Activated CD4-positive, alpha-beta T cell treated with anti-CD3 and anti-CD28 coated beads, Interleukin-10, Interleukin-2, amounts not matched to agents 100 ng/mL and 50 ng/mL, durations not matched to agents 16 hours and 8 hours (primary cell): ENCODE results near the gene DCAF16.
"Not testable (repeated sequence)": the region's sequence is repeated elsewhere in the genome, so short reads cannot be mapped to it uniquely, and the experiment has no call there.

Experiments
- DNase-seq: peaks from one replicate; pipeline ENCODE4 v3.0.0-alpha.2; 2020

The DCAF16 gene

DNA sequence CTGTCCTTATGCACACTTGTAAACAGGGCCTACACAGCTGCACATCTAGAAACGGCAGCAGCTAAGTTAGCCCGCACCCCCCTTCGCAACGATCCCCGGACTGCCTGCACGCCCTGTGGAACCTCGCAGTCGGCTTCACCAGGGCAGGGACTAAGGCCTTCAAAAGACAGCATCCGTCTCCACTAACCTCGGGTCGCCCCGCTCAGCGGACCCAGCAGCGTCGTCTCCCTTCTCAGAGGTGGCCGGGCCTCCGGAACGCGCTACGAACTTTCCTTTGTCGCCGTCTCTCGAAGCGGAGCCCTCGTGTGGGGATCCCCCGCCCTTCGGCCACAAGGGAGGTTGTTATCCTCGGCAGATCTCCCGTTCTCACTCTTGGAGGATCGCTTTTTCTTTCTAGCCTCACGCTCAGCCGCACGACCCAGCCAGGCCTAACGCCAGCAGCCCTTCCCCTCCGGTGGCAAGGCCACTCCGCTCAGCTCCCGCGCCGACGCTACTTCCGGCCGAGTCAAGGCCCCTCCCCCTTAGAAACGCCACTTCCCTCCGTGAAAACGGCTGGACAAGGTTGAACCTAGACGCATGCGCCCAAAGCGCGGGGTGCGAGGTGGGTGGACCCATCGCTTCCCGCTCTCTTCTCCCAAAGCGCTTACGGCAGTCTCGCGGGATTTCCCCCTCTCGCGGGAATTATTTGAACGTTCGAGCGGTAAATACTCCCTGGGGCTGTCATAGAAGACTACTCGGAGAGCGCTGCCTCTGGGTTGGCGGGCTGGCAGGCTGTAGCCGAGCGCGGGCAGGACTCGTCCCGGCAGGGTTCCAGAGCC is at the start of gene DCAF16, which contains the start of gene NCAPG:
Gene DCAF16, minus strand, starts transcription at position 498 of the 818 bp plus-strand sequence. CDS start 6,616 bp downstream, outside the sequence.
Gene NCAPG, plus strand, starts transcription at position 720 of the 818 bp plus-strand sequence. CDS start 99 bp downstream, outside the sequence.
- peak; percentile 100 for DNase-seq

DNA sequence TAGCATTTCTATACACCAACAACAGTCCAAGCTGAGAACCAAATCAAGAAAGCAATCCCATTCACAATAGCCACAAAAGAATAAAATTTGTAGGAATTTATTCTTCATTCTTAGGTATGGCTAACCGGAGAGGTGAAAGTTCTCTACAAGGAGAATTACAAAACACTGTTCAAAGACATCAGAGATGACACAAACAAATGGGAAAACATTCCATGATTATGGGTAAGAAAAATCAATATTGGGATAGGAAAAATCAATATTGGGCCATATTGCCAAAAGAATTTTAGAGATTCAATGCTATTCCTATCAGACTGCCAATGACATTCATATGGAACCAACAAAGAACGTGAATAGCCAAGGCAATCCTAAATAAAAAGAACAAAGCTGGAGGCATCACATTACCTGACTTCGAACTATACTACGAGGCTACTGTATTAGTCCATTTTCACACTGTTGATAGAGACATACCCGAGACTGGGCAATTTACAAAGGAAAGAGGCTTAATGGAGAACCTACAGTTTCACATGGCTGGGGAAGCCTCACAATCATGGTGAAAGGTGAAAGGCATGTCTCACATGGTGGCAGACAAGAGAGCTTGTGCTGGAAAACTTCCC is 49.3 kb upstream of the DCAF16 start:
- DNase-seq: no peak

DNA sequence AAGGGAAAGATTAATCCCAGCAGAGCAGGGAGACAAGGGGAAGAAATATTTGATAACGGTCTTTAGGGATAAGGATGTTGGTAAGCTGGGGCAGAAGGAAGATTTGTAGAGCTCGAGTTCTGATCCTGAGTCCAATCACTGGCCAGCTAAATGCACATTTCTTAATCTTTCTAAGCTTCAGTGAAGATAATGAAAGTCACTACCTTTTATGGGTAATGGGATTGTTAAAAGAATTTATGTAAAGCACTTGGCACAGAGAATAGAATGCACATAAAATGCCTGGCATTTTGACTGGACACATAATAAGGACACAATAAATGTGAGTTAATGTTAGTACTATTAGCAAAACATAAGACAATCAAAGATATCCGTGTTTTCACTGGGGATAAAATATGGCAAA is 43.5 kb upstream of the DCAF16 start:
- no peak for DNase-seq

DNA sequence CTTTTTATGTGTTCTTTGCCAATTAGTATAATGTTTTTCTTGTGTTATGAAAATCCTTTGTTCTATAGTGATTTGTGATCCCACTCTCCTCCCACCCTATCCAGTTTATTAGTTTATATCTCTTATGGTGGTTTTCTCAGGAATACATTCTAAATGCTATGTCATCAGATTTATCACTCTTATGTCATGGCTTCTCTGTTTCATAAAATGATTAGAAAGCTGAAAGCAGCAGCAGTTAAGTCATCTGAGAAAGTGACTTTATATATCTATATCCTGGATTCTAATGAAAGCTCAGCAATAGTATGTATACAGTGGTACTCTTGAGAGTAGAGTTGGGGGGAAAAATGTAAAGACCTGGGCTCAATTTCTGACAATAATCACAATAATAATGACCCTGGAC is 41.4 kb upstream of the DCAF16 start:
- no peak for DNase-seq

DNA sequence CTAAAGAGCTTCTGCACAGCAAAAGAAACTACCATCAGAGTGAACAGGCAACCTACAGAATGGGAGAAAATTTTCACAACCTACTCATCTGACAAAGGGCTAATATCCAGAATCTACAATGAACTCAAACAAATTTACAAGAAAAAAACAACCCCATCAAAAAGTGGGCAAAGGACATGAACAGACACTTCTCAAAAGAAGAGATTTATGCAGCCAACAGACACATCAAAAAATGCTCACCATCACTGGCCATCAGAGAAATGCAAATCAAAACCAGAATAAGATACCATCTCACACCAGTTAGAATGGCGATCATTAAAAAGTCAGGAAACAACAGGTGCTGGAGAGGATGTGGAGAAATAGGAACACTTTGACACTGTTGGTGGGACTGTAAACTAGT is 39.7 kb upstream of the DCAF16 start:
- DNase-seq: not testable (repeated sequence)

DNA sequence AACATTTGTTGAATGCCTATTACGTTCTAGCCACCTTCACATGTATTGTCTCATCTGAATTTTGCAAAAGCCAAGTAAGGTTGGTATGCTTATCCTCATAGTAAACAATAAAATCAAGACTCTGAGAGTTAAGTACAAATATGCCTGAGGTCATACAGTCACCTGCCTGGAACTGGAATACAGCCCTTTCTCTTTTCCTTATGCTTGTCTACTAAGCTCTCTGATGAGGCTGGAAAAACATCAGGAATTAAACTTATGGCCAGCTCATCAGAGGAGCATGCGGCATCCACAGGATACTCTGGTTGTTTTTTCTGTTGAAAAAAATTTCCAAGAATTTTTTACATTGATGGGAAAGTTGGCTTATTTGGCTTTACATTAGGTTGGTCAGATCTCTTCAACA is 35.7 kb upstream of the DCAF16 start:
- DNase-seq: no peak

DNA sequence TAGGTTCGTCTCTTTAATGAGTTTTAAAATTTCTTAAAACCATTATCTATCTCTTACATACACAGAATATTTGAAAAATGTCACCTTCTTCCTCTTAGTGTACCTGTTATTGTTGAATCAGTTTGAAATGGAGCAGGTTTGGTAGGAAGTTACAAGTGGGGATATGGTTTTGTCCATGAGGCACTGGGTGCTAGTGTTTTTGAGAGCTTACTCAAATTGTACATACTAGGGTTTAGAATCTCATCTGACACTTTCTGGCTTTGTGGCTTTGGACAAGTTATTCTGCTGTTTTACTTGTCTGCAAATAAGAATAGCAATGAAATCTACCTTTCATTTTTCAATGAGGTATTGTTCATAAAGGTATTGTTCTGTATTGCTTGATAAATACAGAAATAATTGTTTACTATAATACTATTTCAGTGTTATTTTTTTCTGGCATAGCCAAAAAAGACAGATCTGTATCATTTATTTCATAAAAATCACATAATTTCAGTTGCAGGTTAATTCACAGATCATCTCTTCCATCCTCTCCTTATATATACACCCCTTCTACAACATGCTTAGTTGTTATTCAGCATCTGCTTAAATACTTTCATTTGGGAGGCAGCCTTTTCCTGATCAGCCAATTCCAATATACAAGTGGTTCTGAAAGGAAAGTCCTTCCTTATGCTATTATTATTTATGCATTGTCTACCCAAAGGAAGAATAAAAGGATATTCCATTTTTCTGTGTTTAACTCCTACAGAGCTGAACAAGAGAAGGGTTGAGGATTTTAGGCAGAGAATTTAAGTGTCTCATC is 13.5 kb upstream of the DCAF16 start:
- DNase-seq: no peak

DNA sequence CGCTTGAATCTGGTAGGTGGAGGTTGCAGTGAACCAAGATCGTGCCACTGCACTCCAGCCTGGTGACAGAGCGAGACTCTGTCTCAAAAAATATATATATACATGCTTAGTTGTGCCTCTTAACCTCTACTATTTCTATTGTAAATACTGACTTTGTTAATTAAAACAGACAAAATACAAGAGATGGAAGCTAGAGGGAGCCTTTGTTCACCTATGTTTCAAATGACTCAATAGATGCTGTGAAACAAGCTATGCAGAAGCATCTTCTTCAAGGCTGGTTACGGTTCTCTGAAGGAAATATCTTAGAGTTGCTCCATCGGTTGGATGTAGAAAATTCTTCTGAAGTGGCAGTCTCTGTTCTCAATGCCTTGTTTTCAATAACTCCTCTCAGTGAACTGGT is 6.5 kb upstream of the DCAF16 start:
- peak; percentile 44 for DNase-seq

DNA sequence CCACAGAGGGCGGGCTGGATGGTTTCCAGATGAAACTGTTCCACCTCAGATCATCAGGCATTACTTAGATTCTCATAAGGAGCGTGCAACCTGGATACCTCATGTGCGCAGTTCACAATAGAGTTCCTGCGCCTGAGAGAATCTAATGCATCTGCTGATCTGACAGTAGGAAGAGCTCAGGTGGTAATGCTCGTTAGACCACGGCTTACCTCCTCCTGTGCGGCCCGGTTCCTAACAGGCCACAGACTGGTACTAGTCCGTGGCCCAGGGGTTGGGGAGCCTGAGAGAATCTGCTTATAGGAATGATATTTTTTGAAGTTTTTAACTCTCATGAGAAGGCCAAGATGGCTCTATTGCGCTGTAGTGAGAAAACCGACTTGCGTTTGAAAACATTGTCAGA is 5.6 kb upstream of the DCAF16 start:
- DNase-seq: no peak

DNA sequence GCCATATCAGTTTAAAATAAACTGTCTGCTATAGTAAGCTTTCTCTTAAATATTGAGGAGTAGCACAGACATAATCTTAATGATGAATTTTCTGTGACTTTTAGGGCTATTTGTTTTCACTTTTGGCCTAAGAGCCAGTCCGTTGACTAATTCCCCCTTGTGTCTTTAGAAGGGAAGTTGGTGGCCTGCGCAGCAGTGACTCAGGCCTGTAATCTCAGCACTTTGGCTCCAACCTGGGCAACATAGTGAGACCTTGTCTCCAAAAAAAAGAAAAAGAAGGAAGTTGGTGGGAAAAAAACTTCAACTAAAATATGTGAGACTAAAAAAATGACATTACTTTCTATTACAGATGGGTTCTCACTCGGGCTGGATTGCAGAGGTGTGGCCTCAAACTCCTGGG is 3.6 kb upstream of the DCAF16 start:
- DNase-seq: no peak

DNA sequence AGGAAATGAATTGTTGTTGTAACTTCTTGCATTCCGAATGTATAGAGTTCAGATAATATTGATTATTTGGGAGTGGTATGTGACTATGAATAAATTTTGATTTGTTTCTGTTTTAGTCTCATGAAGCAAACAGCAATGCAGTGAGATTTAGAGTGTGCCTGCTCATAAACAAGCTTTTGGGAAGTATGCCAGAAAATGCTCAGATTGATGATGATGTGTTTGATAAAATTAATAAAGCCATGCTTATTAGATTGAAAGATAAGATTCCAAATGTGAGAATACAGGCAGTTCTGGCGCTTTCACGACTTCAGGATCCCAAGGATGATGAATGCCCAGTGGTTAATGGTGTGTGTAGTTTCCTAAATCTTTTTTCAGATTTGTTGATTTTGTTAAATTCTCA is 2.2 kb upstream of the DCAF16 start:
- DNase-seq: no peak

DNA sequence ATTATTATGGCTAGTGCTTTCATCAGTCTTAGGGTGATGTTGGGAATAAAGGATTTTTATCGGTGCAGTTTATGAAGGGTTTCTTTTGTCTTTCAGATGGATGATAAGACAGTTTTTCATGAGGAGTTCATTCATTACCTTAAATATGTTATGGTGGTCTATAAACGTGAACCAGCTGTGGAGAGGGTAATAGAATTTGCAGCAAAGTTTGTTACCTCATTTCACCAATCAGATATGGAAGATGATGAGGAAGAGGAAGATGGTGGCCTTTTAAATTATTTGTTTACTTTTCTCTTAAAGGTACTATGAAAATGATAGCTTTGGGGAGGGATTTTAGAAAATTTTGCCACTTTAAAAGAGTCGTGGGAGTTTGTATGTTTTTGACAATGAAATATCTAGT is 1.6 kb upstream of the DCAF16 start:
- no peak for DNase-seq

DNA sequence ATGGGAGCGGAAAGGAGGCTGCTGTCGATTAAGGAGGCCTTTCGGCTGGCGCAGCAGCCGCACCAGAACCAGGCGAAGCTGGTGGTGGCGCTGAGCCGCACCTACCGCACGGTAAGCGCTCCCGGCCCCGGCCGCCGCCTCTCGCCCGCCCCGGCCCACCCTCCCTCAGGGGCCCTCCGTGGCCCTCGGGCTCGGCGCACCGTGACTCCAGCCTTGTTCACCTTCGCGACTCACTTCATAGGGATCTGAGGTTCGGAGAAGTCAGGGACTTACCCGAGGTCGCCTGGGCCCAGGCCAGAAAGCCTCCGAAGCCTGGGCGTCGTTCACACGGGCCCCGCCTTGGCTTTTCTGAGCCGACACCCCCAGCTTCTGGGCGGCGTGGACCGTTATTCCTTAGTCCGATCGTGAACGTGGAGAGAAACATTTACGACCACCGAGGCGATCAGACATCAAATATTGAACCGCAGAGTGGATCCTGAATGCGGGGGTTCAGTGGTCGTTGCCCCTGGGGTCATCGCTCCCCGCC is 584 bp upstream of the DCAF16 start:
- peak; percentile 40 for DNase-seq

DNA sequence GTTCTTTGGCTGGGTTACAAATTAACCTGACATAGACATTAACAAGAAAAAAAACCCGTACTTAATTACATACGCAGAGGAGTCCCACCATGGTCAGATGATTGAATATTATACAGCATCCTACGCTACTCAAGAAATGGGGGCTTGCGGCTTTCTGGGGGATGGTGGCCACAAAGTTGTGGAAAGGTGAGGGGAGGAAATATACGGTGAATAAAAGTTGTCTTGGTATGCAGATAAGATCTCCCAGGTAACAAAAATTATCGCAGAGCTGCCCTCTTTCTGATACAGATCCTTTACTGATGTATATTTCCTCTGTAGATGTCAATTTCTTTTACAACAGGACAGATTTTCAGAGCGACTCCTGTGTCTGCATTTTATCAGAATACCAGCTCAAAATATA is 890 bp downstream of the DCAF16 start:
- DNase-seq: no peak

DNA sequence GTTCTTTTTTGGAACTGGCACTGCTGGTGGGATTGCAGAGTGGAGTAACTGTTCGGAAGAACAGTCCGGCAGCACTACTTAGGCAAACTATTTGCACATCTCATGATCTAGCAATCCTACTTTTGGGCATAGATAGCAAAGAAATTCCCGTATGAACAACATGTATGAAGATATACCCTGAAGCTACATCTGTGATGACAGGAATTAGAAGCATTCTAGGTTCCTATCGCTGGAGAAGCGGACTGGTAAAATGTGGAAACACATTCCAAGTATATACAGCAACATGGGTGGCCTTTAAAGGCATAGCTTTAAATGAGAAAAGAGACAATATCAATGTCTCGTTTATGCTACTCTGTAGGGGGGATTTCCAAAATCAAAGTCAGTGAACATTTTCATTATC is 3.1 kb downstream of the DCAF16 start:
- DNase-seq: no peak

DNA sequence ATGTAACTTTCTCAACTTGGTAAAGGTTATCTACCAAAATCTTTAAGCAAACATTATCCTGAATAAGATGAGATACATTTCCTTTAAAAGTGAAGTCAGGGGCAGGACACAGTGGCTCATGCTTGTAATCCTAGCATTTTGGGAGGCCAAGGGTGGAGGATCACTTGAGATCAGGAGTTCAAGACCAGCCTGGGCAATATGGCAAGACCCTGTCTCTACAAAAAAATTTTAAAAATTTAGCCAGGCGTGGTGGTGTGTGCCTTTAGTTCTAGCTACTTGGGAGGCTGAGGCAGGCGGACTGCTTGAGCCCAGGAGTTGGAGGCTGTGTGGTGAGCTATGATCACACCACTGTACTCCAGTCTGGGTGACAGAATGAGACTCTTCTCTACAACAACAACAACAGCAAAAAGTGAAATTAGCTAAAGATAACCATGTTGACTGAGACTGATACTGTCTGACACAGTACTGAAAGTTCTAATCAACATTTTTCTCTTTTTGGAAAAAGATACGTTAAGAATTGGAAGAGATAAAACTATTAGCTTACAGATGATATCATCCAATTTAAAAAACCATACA is 4.9 kb downstream of the DCAF16 start:
- peak; percentile 55 for DNase-seq

DNA sequence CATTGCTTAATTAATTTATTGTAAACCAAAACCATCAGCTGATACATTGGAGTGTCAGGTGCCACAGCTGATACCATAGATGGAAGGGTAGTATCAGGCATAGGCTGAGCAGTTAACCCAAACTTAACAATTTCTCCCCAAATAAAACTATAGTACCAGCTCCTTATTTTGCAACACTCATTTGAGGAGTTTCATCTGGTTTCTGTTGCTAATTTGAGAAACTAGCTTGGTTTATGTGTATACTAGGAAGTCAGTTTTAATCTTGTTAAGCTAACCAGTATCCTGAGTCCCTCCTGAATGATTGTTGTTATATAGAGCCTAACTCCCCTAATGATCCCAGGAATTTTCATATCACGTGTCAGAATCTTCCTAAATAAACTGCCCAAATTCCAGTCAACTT is 12.7 kb downstream of the DCAF16 start:
- peak; percentile 27 for DNase-seq

DNA sequence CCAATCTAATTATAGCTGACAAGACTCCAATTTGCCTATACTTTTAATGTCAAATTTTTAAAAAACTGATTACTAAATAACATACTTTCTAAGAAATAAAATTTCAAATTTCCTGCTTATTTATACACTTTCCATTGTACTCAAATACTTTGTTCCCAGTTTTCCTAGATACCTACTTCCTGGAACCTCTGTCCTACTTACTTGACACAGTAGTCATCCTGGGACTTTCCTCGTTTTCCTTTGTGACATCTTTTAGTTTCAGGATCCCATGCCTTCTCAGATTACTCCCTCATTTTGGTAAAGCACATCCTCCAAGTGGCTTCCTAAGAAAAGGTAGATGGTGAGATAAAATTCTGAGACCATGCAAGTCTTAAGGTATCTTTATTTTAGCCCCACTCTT is 15.8 kb downstream of the DCAF16 start:
- DNase-seq: no peak

DNA sequence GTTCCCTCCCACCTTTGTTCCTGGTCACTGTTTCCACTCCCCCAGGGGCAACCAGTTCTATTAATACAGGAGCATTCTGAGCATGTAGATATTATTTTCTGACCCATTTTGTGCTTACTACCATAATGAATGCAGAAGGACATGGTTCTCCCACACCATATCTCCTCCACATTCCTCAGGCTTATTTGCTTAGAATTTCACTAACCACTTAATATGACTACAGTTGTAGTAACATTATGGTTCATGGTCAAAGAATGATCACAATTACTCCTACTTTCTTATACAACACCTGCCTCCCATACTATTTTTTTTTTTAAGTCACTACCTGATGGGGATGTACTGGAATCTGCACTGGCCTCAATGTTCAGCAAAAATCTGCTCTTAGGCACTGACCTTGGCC is 21.6 kb downstream of the DCAF16 start:
- DNase-seq: no peak

DNA sequence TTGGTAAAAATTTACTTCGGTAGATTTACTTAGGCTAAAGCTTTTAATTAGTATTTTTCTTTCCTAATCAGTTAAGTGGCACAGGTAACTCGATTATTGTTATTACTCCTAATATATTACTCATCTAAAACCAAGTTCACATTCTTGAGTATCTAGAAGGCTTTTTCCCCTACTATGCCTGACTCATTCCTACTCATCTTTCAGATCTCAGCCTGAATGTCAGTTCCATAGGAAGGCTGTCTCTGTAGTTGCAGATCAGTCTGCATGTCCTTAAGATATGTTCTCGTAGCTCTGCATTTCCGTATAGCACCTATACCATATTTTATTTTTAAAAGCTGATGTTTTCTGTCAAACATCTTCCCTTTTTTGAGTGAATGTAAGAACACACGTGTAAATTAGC is 23.2 kb downstream of the DCAF16 start:
- no peak for DNase-seq

DNA sequence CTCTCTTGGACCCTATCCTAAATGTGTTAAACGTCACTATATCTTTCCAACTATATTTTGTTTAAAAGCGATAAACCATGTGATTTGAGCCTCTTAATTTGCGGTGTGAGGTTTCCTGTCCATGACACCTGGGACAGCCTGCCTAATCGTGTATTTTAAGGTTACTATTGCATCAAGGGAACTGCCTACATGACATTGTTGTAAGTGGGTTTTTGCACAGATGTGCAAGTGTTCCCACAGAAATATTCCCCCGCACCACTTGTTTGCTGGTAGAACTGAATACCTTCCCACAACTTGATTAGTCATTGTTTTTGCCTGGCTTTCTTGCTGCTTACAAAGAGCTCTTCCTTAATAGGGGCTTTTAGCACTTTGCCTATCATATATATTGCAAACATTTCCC is 24.0 kb downstream of the DCAF16 start:
- DNase-seq: no peak

DNA sequence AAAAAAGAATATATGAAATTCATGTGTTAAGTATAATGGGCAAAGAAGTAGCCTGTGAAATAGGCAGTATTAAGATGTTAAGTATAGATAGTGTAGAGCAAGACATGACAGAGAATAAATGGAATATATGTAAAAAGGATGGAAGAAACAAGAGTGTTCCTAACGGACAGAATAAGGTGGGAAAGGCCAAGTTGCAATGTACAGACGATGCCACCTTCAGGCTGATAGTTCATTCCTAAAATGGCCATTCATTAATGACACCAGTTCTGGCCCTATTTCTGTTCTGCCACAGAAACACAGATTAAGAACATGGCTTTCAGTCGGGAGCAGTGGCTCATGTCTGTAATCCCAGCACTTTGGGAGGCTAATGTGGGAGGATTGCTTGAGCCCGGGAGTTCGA is 24.7 kb downstream of the DCAF16 start:
- DNase-seq: no peak
